Stimulated activated CD4-positive, alpha-beta T cell treated with anti-CD3 and anti-CD28 coated beads, Interleukin-4, amount 100 ng/mL, for 1 hour (primary cell): Measurements from ENCODE around the gene TRMU.

ENCODE experiments used
- DNase-seq: peaks from one replicate; pipeline ENCODE4 v3.0.0-alpha.2; 2020

Gene TRMU, protein sequence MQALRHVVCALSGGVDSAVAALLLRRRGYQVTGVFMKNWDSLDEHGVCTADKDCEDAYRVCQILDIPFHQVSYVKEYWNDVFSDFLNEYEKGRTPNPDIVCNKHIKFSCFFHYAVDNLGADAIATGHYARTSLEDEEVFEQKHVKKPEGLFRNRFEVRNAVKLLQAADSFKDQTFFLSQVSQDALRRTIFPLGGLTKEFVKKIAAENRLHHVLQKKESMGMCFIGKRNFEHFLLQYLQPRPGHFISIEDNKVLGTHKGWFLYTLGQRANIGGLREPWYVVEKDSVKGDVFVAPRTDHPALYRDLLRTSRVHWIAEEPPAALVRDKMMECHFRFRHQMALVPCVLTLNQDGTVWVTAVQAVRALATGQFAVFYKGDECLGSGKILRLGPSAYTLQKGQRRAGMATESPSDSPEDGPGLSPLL

DNA sequence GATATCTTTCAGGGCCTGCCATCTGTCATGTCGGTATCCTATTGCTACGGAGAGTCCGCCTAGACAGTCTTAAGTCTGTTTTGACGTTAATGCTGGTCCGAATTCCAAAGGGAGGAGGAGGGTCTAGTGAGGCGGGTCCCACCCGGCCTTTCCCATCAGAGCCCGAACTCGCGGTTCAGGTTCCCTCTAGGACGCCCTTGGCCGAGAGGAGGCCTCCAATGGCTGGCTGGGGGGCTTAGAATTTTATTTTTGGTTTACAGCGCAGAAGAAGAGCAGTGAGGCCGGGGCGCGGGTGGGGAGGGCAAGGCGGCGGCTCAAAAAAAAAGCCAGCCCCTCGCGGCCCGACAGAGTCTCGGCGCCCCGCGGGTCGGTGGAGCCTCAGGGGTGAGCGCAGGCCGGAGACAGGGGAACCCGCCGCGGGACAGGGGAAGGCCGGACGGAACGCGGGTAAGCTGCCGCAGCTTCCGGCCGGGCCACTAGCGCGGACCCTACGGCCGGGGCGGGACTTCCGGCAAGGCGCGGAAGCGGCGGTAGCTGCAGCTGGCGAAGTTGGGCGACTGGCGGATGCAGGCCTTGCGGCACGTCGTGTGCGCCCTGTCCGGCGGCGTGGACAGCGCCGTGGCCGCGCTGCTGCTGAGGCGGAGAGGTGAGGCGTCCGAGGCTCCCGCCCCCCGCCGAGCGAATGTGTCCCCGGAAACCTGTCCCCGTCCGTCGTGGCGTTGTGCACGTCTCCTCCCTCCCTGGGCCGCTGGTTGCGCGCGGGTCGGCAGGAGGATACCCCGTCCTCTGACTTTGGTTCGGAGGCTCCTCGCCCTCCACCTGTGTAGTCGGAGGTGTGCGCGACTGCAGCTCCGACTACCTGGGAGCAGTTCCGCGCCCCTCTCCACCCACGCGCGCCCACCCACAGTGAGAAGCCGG lies at the start of gene TRMU:
TRMU (plus strand) TSS at position 514 of the 918 bp plus-strand sequence; CDS start at position 565, 51 bp downstream.
- DNase-seq: peak; percentile 81

DNA sequence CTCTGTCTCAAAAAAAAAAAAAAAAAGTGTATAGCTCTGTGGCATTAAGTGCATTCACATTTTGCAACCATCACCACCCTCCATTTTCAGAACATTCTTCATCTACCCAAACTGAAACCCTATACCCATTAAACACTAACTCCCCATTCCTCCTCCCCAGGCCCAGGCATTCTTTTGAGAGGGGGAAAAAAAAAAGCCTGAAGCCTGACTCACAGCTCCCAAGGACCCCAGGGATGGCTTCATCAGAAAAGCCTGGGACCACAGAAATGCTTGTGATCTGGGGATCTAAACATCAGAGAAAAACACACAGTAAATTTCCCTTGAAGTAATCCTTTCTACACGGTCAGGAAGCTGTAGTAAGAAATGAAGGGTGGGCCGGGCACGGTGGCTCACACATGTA lies 49.5 kb upstream of the TRMU start:
- DNase-seq: no peak

DNA sequence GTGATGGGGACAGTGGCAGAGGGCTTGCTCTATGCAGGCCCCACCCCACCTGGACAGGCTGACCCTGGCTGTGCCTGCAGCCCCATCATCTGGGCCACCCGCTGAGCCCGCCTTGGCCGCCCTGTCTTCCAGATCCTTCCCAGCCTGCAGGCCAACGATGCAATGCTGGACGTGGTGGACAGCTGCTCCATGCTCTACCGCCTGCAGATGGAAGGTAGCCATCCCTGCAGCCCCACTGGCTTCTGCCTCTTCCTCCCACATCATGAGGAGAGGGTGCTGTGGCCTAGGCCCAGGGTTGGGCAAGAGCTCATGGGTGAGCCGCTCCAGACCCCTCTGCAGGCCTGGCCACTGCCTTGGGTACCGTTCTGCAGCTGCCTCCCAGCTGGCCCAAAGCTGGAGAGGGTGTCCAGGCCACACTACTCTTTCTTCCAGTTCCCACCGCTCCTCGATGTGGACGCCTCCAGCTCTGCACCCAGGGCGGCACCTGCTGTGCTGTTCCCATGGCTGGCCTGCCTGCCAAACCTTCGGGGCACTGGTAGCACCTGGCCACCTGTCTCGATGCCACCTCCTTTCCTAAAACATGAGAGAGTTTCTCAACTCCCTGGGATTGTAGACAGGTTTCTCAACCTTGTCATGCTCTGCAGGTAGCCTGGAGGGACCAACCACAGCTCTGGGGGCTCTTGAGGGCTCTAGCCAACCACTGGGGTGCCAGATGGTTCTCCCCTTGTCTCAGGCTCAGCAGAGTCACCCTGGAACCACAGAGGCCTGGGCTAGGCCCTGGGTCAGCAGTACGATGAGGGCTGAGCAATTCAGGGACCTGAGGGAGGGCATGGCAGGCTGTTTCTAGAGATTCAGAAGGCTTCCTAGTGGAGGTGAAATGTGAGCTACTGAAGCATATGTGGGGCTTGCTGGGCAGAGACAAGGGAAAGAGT lies 48.3 kb upstream of the TRMU start:
- no peak for DNase-seq

DNA sequence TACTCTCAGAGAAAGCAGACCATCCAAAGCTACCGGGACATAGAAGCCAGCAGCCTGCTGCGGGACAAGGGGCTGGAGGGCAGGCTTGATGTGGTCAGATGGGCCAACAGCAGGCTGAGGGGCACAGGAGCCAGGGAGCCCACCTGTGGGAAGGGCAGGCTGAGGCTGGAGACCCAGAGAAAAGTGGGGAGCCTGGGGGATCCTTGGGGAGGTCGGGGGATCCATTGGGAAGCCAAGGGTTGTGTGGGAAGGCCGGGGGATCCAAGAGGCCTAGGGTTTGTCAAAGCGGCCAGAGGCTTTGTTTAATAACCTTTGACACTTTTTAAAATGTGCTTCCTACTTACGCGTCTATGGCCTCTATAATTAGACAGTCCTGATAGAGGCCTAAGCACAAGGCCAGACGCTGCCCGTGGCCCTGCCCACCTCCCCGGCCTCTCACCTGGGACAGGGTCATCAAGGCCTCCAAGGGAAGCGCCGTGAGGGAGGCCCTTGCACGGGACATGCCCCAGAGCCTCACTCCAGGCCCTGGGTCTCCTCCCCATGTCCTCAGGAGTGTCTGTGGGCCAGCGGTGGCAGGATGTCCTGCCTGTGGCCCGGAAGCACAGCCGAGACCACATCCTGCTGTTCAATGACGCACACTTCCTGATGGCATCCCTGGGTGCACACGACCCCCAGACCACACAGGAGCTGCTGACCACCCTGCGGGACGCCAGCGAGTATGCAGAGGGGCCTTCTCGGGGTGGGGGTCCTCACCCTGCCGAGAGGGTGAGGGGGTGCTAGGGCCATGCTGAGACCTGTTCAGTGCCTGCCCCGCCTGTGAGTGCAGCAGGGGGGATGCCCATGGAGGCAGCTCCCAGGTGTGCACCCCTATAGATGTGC lies 47.4 kb upstream of the TRMU start:
- DNase-seq: no peak

DNA sequence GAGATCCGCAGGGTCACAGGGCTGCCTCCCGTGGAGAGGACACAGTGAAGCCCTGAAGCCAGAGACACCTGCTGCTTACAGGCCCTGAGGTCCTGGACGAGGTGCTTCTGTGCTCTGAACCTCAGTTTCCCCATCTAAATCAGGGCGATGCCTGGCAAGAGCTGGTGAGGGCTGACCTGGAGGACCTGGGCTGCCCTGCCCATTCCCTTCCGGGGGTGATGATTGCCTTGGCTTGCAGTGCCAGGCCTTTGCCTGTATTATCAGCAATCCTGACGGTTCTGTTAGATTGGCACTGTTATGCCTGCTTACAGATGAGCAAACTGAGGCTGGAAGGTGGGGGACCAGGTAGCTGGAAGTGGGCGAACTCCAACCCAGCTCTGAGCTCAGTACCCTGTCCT lies 46.7 kb upstream of the TRMU start:
- DNase-seq: no peak

DNA sequence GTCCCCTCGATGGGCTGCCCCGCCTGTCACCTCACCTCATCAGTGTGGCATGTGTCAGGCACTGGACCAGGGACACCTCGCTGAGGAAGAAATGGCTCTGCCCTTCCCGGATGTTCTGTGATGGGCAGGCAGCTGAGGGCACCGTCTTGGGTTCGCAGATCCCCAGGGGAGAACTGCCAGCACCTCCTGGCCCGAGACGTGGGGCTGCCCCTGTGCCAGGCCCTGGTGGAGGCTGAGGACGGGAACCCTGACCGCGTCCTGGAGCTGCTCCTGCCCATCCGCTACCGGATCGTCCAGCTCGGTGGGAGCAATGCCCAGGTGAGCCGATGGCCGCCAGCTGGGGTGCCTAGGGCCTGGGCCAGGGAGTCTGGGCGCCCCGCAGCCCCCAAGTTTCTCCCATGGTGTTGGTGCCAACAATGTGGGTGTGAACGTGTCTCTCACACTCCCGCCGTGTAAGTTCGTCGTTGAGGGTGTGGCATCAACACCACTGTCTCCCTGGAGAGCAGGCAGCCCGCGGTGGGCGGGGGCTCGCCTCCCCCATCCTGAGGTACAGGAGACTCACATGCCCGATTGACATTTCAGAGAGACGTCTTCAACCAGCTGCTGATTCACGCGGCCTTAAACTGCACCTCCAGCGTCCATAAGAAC lies 46.1 kb upstream of the TRMU start:
- DNase-seq: no peak

DNA sequence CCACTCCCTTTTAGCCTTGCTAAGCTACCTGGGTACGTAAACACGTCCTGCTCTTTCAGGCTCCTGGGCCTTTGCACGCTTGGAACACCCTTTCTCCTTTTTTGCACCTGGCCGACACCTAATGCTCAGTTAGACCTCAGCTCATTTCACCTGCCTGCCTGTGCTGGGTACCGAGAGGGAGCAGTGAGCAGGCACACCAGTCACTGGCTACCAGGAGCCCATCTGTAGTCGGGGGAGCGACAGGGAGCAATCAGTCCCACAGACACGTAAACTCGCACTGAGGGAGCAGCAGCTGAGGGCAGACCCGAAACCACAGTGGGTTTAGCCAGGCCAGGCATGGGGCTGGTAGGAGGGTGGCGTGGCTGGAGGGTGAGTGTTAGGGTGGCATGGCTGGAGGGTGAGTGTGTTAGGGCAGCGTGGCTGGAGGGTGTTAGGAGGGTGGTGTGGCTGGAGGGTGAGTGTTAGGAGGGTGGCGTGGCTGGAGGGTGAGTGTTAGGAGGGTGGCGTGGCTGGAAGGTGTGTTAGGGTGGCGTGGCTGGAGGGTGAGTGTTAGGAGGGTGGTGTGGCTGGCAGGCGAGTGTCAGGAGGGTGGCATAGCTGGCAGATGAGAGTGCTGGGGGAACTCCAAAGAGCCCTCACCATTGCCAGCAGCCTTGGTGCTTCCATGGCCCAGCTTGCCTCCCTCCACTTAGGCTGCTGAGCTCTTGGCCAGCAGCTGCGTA lies 45.2 kb upstream of the TRMU start:
- DNase-seq: no peak

DNA sequence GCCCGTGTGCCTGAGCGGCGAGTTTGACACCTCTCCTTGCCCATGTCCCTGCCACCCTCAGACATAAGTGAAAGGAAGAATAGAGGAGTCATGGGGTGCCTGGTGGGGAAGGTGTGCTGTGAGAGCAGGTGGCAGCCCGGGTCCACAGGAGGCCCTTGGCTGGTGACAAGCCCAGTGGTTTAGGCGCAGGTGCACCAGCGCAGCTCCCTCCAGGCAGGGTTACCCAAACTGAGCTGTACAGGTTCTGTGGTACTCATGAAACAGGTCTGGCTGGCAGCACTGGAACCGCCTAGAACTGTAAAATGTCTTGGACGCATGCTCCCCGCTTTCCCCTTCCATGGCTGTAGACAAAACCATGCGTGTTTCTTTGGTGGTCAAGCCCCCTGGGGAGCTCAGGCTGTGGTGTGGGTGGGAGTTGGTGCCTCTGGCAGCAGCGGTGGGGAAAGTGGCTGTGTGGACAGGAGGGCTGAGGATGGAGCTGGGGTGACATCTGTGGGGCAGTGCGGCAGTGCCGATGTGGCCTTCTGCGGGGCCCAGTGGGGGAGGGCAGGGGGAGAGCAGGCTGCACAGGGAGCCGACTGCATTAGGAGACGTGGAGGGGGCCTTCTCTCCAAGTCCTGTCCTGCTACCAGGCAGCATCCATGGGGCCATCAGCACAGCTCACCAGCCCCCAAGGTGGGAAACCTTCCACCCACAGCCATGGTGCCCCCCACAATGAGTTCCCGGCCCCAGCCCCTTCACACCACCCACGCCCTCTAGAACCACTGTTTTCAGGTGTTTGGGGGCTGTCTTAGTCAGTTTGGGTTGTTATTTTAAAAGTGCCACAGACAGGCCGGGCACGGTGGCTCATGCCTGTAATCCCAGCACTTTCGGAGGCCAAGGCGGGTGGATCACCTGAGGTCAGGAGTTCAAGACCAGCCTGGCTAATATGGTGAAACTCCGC lies 44.4 kb upstream of the TRMU start:
- no peak for DNase-seq

DNA sequence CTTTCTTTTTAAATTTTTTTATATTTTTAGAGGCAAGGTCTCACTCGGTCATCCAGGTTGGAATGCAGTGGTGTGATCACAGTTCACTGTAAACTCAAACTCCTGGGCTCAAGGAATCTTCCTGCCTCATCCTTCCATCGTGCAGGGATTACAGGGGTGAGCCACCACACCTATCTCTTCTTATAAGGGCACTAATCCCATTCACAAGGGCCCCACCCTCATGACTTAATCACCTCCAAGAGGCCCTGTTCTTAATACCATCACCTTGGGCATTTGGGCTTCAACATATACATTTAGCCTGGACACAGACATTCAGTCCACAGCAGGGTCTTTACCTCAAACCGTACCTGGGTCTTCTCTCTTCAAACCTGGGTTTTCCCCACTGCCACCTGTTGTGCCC lies 43.3 kb upstream of the TRMU start:
- no peak for DNase-seq

DNA sequence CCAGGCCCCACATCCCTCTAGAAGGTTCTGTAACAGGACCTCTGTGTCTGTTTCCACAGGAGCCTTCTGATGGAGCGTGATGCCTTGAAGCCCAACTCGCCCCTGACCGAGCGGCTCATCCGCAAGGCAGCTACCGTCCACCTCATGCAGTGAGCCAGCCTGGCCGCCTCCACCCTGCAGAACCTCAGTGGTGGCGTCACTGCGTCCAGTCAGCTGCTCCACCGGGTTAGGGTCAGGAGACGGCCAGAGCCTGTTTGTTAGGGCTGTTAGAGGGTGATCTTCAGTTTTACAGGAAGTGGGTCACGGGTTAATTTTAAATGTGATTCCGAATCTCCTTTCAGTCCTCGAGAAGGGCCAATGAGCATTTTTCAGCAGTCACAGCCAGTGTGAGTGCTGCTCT lies 42.8 kb upstream of the TRMU start:
- no peak for DNase-seq

DNA sequence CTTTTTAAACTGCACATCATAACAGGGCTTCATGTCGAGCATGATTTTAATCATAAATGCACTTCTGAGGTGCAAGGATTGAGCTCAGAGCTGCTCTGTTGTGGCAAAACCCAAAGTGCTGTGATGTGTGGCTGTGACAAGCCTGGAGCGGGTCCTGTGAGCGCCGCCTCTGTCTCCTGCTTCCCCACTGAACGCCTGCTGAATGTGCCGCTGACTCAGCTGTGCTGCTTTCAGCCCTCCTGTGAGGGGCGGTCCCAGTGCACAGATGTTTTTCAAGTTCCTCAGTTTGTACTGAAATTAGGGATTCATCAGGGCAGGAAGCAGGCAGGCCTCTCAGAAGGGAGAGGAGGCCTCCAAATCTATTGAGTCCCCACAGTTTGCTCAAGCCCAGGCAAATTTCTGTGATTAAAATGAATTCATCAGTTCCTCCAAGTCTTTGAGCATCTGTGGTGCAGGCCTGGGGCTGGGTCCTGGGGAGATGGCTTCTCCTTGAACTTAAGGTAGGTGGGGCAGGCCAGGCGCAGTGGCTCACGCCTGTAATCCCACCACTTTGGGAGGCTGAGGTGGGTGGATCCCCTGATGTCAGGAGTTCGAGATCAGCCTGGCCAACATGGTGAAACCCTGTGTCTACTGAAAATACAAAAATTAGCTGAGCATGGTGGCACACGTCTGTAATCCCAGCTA lies 41.8 kb upstream of the TRMU start:
- DNase-seq: no peak

DNA sequence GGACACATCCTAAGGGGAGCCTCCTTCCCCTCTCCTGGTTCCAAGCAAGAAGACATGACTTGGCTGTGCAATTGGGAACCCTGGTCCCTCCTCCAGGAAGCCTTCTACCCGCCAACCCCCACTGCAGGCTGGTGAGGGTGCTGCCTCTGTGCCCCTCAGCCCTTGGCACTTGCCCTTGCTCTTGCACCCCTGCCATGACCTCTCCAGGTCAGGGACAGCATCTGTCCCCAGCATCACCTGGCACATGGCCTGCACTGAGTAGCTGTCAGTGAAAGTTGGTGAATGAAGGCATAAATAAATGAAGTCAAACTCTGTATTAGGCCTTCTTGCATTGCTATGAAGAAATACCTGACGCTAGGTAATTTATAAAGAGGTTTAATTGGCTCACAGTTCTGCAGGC lies 40.7 kb upstream of the TRMU start:
- DNase-seq: no peak

DNA sequence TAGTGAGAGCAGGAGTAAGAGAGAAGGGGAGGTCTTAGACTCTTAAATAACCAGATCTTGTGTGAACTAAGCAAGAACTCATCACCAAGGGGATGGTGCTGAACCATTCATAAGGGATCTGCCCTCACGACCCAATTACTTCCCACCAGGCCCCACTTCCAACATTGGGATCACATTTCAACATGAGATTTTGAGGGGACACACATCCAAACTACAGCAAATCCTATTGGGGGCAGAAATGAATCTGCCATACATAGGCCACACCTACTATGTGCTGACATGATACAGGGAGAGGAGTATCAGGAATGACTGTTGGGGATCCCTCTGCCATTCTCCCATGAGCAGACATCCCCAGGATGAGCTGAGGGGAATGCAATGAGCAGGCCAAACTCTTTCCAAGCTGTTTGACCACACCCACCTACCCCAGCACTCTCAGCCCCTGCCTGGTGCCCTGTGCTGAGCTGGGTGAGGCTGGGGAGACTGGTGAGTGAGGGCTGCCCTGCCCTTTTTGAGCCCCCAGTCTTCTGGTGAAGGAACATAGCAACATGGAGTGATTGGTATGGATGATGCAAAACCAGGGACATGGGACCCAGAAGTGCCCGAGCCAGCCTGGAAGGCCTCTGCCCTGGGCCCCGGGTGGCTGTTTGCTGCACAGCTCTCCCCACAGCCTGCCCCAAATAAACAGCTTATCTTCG lies 40.1 kb upstream of the TRMU start:
- no peak for DNase-seq

DNA sequence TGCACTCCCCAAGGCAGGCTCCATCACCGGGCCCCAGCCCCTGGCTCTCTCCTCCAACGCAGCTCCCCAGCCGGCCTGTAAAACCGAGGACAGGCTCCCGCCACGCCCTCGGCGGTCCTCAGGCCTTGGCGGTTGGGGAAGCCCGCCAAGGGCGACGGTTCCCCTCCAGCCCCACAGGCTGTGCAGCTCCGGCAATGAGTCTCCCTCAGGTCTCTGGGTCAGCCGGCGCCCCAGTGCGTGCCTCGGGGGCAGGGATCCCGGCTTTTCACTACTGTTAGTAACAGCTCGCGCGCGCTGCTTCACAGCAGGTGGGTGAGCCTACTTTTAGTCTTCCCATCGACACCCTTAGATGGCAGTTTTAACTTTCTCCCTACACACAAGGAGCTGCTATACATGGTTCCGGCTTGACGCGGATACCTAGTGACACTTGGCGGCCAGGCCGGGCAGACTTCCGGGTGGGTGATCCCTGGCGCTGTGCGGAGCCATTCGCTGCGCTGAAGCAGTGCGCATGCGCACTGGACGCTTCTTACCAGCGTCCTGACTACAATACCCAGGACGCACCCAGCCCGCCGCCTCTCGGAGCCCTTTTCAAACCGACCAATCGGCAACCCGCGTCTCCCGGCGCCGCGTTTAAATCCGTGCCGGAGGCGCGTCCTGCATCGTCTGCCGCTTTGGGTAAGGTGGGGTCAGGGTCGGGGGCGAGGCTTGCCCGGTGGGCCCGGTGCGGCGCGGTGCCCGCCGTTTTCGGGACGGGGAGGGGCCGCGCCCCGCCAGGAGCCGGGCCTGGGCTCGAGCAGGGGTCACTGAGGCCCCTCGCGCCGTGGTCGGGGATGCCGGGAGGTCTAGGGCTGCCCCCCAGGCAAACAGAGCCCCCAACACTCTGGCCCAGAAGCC lies 39.0 kb upstream of the TRMU start, which contains the start of gene GTSE1:
GTSE1 (plus strand) TSS at position 614 of the 894 bp plus-strand sequence. CDS start 531 bp downstream, outside the sequence.
- peak; percentile 96 for DNase-seq

DNA sequence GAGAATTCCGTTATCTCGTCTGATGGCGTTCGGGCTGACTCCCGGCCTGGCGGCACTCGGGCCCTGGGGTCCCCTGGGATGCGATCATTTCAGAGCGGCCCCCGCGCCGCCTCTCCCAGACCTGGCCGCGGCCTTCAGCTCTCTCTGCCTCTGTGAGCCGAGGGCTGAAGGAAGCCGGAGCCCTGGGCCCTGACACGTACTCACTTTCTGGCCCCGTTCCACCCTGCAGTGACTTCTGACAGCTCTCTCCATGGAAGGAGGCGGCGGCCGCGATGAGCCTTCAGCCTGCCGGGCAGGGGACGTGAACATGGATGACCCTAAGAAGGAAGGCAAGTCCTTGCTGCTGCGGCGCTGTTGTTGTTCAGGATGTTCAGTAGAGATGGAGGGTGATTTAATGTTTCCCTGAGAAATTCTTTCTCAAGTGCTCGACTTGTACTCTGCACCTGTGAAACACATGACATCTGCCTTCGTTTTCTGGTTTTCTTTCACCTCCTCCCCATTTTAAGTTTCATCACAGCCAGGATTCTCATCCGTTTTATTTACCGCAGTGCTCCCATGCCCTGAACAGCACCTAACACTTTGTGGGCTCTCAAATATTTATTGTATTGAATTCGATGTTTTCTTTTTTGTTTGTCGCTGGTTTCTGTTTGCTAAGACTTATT lies 38.2 kb upstream of the TRMU start:
- no peak for DNase-seq

DNA sequence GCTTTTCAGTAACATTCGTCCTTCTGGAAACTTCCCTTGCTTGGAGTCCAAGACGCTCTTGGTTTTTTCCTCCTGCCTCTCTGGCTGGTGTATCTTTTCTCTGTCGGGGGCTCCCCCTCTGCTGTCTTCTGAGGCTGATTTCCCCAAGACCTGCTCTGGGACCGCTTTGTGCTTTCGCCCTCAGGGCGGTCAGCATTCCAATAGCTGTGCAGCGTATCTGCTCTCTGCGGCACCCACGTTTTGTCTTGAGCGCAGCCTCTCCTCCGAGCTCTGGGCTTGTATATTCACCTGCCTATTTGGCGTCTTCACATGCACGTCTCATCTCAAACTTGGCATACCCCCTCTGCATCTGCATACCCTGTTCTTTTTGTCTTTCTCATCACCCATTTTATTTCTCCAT lies 36.4 kb upstream of the TRMU start:
- no peak for DNase-seq
